Measurements from ENCODE around the gene LAMA3.

Gene LAMA3

DNA sequence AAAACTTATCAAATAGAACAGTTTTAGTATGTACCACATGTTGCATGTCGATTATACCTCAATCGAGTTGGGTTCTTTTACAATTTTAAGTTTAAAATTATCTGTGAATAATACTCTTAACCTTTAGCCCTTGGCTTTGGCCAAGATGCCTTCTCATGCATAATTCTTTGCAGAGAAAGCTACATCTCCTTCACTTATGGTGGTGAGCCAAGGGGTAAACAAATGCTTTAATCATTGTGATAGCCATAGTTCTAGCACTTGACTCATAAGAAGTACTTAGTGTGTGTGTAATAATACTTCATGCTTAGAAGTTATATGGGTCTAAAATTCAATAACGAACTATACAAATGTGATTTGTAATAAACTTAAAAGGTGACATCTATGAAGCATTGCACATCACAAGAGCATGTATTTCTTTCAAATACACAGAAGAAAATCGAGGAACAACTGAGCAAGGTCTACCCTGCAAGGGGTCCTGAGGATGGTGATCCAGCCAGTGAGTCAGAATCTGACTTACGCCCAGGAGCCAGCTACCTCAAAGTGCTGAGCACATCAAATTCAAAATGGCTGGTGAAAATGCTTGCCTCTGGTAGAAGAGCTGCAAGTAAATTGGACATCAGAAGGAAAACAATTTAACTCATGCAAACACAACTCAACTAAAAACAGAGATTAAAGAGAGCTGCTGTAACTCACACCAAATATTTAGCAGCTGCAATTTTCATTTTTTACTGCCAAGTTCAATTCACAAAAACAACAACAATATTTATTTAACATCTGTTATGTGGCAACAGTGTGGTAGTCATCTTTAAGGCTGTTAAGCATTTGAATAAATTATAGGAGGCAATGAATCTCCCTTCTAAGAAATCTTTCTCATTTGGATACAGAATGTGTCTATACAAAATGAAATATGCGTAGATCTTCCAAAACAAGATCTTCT is 301.5 kb downstream of the LAMA3 start:
- DNase-seq (ENCODE audit: insufficient read length, low spot score): no peak
- FAIRE-seq: no peak

DNA sequence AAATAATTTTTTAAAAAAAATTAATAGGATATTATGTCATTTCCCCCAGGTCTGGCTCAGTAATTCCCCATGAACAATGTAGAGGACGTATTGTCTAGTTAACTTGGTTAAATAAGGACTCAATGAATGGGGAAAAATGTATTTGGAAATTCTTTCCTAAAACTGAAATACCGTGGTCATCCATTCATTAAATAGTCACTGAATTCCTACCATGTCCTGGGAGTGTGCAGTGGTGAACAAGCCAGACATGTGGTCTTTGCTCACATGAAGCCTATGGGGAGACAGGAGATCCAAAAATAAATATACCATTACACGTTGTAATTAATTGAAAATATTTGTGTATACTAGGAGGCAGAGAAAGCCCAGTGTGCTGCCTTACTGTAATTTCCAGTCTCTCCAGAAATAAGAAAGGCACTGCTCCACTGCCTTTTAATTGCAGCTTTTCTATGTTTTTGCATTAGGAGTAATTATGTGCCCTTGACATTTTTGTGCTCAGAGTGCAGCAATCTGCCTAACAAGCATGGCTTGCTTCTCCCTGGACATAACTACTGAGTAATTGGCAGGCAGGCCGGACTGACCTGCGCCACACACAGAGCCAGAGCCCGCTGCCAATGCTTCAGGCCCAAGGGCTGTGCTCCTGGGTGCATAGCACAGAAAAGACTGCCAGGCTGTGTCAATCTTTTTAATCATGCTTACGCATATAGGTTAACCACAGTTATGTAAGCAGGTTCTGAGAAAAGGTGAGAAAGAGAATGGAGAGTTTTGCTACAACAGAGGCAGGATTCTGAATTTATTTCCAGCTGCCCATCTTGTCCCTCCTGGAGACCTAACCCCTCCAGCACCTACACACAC is 303.1 kb downstream of the LAMA3 start:
- DNase-seq (ENCODE audit: insufficient read length, low spot score) (no peak), FAIRE-seq (no peak)

DNA sequence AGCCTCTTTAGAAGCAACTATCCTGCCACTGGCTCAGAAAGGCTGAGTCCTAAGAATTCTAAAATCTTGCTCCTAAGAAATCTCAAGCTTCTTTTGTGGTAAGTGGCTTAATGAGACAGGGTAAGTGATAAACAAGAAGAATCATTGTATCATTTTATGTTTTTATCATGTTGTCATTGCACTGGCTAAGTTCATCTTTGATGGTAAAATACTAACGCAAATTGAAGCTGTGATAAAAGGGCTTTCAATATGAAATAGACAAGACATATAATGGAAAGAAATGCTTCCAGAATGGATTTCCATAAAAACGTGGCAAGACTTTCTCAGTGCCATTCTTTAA is 303.7 kb downstream of the LAMA3 start:
- FAIRE-seq: no peak
- no peak for DNase-seq (ENCODE audit: insufficient read length, low spot score)

DNA sequence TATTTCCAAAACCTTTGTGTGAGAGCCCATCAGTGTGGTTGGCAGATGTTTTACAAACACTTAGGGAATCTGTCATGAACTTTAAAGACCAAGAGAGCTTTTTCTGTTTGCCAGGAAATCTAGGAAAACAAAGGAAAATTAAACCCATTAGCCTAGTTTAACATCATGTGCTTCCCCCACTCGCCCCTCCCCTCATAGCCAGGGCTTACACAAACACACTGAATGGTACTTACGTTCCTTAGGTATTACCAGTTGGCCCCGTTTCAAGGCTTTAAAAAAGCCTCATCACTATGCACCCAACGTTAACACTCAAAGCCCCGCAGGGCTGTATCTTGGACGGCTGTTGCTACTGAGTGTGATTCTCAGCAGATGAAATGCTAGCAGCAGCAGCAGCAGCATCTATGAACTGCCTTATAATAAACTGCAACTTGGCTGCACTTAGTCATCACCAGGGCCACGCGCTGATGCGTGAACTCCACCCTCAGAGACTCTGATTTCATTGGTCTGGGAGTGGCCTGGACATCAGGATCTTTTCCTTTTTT is 305.2 kb downstream of the LAMA3 start:
- DNase-seq (ENCODE audit: insufficient read length, low spot score): no peak
- FAIRE-seq: no peak

DNA sequence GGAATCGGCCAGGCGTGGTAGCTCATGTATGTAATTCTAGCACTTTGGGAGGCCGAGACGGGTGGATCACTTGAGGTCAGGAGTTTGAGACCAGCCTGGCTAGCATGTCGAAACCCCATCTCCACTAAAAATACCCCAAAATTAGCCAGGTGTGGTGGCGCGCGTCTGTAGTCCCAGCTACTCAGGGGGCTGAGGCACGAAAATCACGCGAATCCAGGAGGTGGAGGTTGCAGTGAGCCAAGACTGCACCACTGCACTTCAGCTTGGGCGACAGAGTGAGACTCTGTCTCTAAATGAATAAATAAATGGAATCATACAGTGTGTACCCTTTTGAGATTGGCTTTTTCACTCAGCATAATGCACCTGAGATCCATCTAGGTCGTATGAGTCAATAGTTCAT is 305.9 kb downstream of the LAMA3 start:
- DNase-seq (ENCODE audit: insufficient read length, low spot score) (no peak), FAIRE-seq (no peak)

DNA sequence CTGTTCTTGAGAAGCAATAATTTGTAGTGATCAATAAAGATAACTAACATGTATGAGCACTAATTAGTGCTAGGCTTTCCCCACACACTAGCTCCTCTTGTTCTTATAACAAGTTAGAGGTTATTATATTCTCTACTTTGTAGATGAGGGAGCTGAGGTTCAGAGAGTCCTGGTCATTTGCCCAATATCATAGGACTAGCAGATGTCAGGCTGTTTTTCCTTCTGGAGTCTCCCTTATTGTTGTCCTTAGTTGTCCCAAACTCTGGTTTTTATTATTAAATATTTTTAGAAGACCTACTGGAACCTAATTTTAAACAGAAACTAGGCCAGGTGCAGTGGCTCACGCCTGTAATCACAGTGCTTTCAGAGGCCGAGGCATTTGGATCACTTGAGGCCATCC is 308.8 kb downstream of the LAMA3 start:
- no peak for FAIRE-seq
- DNase-seq (ENCODE audit: insufficient read length, low spot score): no peak

DNA sequence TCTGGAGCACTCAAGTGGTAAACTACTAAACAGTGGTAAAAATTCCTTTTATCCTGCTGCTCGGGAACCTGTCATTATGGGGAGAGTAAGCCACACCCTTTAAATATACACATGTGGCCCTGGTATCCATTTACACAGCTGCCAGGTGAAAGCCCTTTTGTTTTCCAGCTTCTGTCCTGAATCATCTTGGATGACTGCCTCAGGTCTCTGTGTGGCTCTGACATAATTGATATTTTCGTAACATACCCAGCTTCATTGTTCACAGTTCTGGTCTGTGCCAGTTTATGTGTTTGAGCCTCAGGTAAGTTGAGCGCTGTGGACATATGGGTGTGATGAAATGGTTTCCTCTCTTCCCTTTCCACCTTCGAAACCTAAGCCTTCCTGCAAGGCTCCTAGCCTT is 309.6 kb downstream of the LAMA3 start:
- FAIRE-seq (no peak), DNase-seq (ENCODE audit: insufficient read length, low spot score) (no peak)

DNA sequence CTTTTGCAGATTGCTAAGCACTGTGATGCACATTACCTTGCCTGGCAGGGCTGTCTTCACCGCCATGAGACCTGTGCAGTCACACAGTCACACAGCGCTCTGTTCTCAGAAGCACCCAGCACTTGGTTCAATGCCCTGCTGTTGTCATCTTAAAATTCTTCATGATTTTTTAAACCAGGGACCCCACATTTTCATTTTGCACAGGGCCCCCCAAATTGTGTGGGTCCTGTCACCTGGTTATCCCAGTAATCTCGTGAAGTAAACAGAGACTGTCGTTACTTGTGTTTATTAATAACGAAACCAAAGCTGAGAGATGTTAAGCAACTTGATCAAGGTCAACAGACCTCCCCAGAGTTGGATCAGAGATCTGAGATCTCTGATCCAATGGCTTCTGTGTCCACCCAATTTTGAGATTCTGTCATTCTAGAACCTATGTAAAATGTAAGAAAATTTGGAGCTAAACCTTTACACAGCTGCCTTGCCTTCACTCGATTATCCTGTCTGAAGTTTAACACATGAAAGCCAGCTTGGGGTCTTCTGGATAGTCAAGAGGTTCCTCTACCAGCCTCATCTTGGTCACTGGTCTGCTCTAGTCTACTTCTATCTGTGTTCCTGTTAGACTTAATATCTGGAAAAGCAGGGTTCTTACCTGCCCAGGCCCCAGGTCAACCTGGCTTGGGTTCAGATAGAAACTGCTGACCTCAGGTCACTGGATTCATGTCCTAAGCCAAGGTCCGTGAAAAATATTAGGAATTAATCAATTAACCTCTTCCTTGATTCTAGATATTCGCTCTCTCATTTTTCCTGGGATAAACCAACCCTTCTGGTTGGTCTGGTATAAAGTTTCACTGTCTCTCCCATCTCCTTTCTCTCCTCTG is 311.6 kb downstream of the LAMA3 start:
- no peak for DNase-seq (ENCODE audit: insufficient read length, low spot score)
- FAIRE-seq: no peak

DNA sequence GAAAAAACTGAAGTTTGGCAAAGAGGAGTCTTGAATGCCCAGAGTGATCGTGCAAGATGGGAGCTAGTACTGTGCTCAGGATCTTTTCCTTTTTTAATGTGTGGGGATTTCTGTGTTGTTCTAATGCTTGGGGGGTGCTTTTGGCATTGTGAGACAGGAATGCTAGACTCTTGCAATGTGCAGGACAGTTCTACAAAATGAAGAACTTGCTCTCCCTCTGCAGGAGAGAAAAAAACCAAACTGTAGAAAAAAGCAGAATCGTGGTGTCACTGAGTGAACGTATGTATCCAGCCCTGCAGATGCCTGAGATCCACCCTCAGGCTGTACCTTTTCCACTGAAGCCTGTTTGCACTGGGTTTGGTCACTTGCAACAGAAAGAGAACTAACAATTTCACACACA is 313.2 kb downstream of the LAMA3 start:
- FAIRE-seq (no peak), DNase-seq (ENCODE audit: insufficient read length, low spot score) (no peak)

DNA sequence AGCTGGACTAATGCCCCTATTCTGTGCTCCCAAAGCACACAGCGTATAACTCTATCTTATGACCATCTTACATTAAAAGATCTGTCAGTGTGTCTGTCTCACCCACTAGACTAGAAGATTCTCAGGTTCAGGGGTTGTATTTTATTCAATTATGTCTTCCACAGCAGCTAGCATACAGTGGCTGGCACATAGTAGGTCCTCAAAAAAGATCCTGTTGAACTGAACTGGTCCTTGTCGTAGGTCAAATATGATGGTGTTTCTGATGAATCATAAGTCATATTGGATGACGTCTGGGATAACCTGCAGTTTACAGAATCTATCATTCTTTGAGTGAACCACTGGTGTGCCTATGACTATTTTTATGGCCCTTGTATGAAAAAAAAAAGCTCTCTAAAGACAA is 314.0 kb downstream of the LAMA3 start:
- FAIRE-seq: no peak
- no peak for DNase-seq (ENCODE audit: insufficient read length, low spot score)

DNA sequence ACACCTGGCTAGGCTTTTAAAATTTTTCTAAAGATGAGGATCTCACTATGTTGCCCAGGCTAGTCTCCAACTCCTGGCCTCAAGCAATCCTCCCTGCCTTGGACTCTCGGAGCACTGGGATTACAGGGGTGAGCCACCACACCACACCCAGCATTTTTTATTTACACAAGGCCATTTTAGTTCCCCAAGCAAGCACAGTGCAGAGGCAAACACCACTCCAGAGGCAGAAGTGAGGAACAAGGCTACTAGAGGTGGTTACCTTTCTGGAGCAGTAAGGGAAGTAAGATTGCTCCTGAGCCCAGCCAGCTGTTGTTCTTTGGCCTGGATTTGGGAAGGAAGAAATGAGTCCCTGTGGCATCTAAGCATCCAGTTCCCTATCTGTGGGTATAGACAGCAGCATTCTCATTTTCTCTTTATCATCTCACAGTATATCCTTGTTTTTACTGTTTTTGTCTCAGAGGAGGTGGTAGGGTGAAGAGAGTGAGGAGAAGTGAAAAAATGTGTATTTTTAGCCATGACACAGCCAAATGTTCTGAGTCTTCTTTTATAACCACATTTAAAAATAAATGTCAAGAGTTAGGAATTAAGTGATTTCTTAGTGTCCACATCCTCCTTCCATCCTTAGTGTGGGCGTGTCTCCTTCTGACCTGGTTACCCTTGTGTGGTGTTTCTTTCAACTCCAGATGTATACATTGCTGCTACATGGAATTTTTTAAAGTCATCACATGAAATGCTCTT is 314.8 kb downstream of the LAMA3 start:
- DNase-seq (ENCODE audit: insufficient read length, low spot score): no peak
- no peak for FAIRE-seq

Data from GM19239 (cell line).